GM12878 (cell line): ENCODE results near the gene WDR76. TPM values are rescaled to one million over a fixed set of nuclear protein-coding genes. Genes with fewer than 3 reads are reported as not detected.

Source experiments
- ATF2 ChIP-seq: IDR thresholded peaks from 2 replicates; pipeline ENCODE4 v1.6.1; 2012; ENCODE audit warnings: low read length, inconsistent platforms
- BACH1 ChIP-seq: fragments of 450-650 bp; IDR thresholded peaks from 2 replicates; pipeline ENCODE4 v1.6.1; 2017; ENCODE audit warnings: mild to moderate bottlenecking, borderline replicate concordance
- CHD1 ChIP-seq: IDR thresholded peaks from 2 replicates; pipeline ENCODE4 v1.6.1; 2012; ENCODE audit warnings: low read depth, low read length, improper control_type of control experiment
- E2F4 ChIP-seq: IDR thresholded peaks from 2 replicates; pipeline ENCODE4 v1.6.1; 2012; ENCODE audit warnings: low read depth, low read length, improper control_type of control experiment
- EED ChIP-seq: sonication (generic); IDR thresholded peaks from 2 replicates; pipeline ENCODE4 v1.6.1; 2016; ENCODE audit warnings: antibody characterized with exemption, low read depth
- IKZF1 ChIP-seq: fragments of 450-650 bp; conservative IDR thresholded peaks from 2 replicates; pipeline ENCODE4 v1.6.1; 2017; ENCODE audit warnings: antibody characterized with exemption, mild to moderate bottlenecking
- LARP7 ChIP-seq: fragments of 450-650 bp; IDR thresholded peaks from 2 replicates; pipeline ENCODE4 v1.6.1; 2017; ENCODE audit warnings: mild to moderate bottlenecking
- MAX ChIP-seq: IDR thresholded peaks from 2 replicates; pipeline ENCODE4 v1.6.1; 2012; ENCODE audit warnings: low read depth, low read length, improper control_type of control experiment
- MXI1 ChIP-seq: fragments of 150-350 bp; IDR thresholded peaks from 2 replicates; pipeline ENCODE4 v1.6.1; 2011; ENCODE audit warnings: low read depth, mild to moderate bottlenecking, inconsistent platforms, low read length, improper control_type of control experiment
- MYC ChIP-seq: IDR thresholded peaks from 2 replicates; pipeline ENCODE4 v1.6.1; 2011; ENCODE audit warnings: mild to moderate bottlenecking, low read length, moderate library complexity, inconsistent platforms; ENCODE audit not compliant: insufficient read depth, insufficient replicate concordance, insufficient read length, severe bottlenecking
- NBN ChIP-seq: fragments of 450-650 bp; IDR thresholded peaks from 2 replicates; pipeline ENCODE4 v1.6.1; 2016
- PBX3 ChIP-seq: IDR thresholded peaks from 2 replicates; pipeline ENCODE4 v1.6.1; 2011; ENCODE audit warnings: mild to moderate bottlenecking, low read depth, low read length, moderate library complexity; ENCODE audit not compliant: insufficient replicate concordance
- POU2F2 ChIP-seq: IDR thresholded peaks from 3 replicates; pipeline ENCODE4 v1.6.1; 2011; ENCODE audit warnings: low read depth, mild to moderate bottlenecking, low read length, borderline replicate concordance
- SP1 ChIP-seq: IDR thresholded peaks from one replicate; pipeline ENCODE4 v1.6.1; 2011; ENCODE audit warnings: low read depth, low read length
- SPI1 ChIP-seq: IDR thresholded peaks from 2 replicates; pipeline ENCODE4 v1.6.1; 2011; ENCODE audit warnings: low read depth, mild to moderate bottlenecking, low read length, moderate library complexity, borderline replicate concordance; ENCODE audit not compliant: insufficient read depth
- SREBF2 ChIP-seq: IDR thresholded peaks from 2 replicates; pipeline ENCODE4 v1.6.1; 2012; ENCODE audit warnings: mild to moderate bottlenecking, low read length
- TARDBP ChIP-seq: IDR thresholded peaks from 2 replicates; pipeline ENCODE4 v1.6.1; 2016; ENCODE audit warnings: borderline replicate concordance
- WRNIP1 ChIP-seq: IDR thresholded peaks from 2 replicates; pipeline ENCODE4 v1.6.1; 2011; ENCODE audit warnings: low read depth, low read length, improper control_type of control experiment, borderline replicate concordance
- YY1 ChIP-seq: IDR thresholded peaks from 2 replicates; pipeline ENCODE4 v1.6.1; 2011; ENCODE audit warnings: low read depth, mild to moderate bottlenecking, low read length
- ZBTB40 ChIP-seq: fragments of 450-650 bp; IDR thresholded peaks from 2 replicates; pipeline ENCODE4 v1.6.1; 2016; ENCODE audit warnings: mild to moderate bottlenecking, moderate library complexity, borderline replicate concordance
- ZNF384 ChIP-seq: IDR thresholded peaks from 2 replicates; pipeline ENCODE4 v1.6.1; 2012; ENCODE audit warnings: low read depth, mild to moderate bottlenecking, low read length, improper control_type of control experiment, borderline replicate concordance
- polyA plus RNA-seq, 11 experiments: library from polyadenylated mRNA; depleted of rRNA in 4 of 11; unstranded in 6 of 11; stranded (reverse) in 5 of 11; fragments of >200 nt; fragmentation: Nextera tagmentation in 4 of 11; fragmentation: Illumina TruSeq in 1 of 11; extraction: Ambion mirVana in 4 of 11; extraction: Trizol in 1 of 11; gene quantifications; 1 replicate in 1 of 11; 2 replicates in 10 of 11; pipeline versions ENCODE4 v1.2.1 to v1.2.3, GENCODE V29; 2011 to 2016; ENCODE audit warnings: inconsistent platforms in 2 of 11, missing spikeins in 2 of 11, low read depth in 1 of 11
- total RNA-seq, 4 experiments: library from RNA; depleted of rRNA in 3 of 4; stranded (reverse); fragments of >200 nt in 3 of 4; fragmentation: Illumina TruSeq in 1 of 4; extraction: Trizol in 1 of 4; gene quantifications; 2 replicates each; pipeline versions ENCODE4 v1.2.1 to v1.2.3, GENCODE V29; 2013 to 2021

Gene WDR76
- total and polyA plus RNA-seq, 10 of the 15 experiments (the other 5 are each of a cell fraction or from before 2014, with no cell fraction given), result 8.0 to 59.7 (median 34.5) TPM

- TF ChIP-seq EED, result peak; percentile 90
- no peak for TF ChIP-seq WRNIP1
- TF ChIP-seq SREBF2, result no peak
- no peak; the same call in none of the 2 replicates for TF ChIP-seq MAX
- no peak for TF ChIP-seq MYC
- TF ChIP-seq ZBTB40, result peak; percentile 51; the same call in 1 of the 2 replicates
- TF ChIP-seq YY1, result 0 out of 2 replicates have a peak, but pooled peaks have one; percentile 19
- no peak for TF ChIP-seq TARDBP
- 0 out of 2 replicates have a peak, but pooled peaks have one; percentile 19 for TF ChIP-seq ATF2
- peak; percentile 95 for TF ChIP-seq NBN
- peak; percentile 76; the same call in 2 of the 3 replicates for TF ChIP-seq POU2F2
- TF ChIP-seq SP1, result no peak
- TF ChIP-seq PBX3, result no peak
- TF ChIP-seq ZNF384, result no peak
- TF ChIP-seq CHD1, result no peak
- peak; percentile 92 for TF ChIP-seq IKZF1
- no peak for TF ChIP-seq SPI1
- peak; percentile 71 for TF ChIP-seq LARP7
- TF ChIP-seq E2F4, result peak; percentile 76
- peak; percentile 64; the same call in 1 of the 2 replicates for TF ChIP-seq MXI1
- peak; percentile 69; the same call in 1 of the 2 replicates for TF ChIP-seq BACH1
These were observed 49.4 kb upstream of the WDR76 start (continued) for GRCh38 chr15:43777267-43777914.
